Adipose tissue (tissue), 3 donors: ENCODE results near the gene OR5B2. TPM values are rescaled to one million over a fixed set of nuclear protein-coding genes. Genes with fewer than 3 reads are reported as not detected.

Source experiments
- polyA plus RNA-seq, 3 donors: library from polyadenylated mRNA; stranded (reverse); fragments of 200-250 nt; gene quantifications; one replicate each; pipeline ENCODE4 v1.2.3, GENCODE V29; 2013
- donor health status: healthy with polysubstance abuse.
- donor health status: Bipolar disorder and iron deficiency.
- donor health status: healthy.

Gene OR5B2
- polyA plus RNA-seq, 3 donors = not detected

Other genes starting within 250 kb of the OR5B2 start
- not detected for gene OR9Q2, start 239.1 kb downstream of the OR5B2 start, polyA plus RNA-seq
- not detected for gene OR1S2, start 224.0 kb downstream of the OR5B2 start, polyA plus RNA-seq
- not detected for gene OR1S1, start 215.4 kb downstream of the OR5B2 start, polyA plus RNA-seq
- gene OR10Q1, start 199.2 kb downstream of the OR5B2 start, polyA plus RNA-seq = under 1 TPM in 1 of 3 donors, not detected in 2; 0.06 TPM
- not detected for gene OR10W1, start 159.9 kb downstream of the OR5B2 start, polyA plus RNA-seq
- not detected for gene OR5B17, start 69.1 kb downstream of the OR5B2 start, polyA plus RNA-seq
- gene OR5B3, start 21.2 kb downstream of the OR5B2 start, polyA plus RNA-seq = not detected
- gene OR5B12, start 14.1 kb upstream of the OR5B2 start, polyA plus RNA-seq = not detected
- not detected for gene OR5B21, start 80.0 kb upstream of the OR5B2 start, polyA plus RNA-seq
- 1 to 10 TPM; 3.3 to 7.5 (median 5.6) TPM for gene LPXN, start 147.7 kb upstream of the OR5B2 start, polyA plus RNA-seq
- gene ZFP91, start 150.9 kb upstream of the OR5B2 start, polyA plus RNA-seq = 10 to 100 TPM; 10.8 to 31.7 (median 23.8) TPM
- under 1 TPM; 0.16 to 0.64 (median 0.56) TPM for gene CNTF, start 194.5 kb upstream of the OR5B2 start, polyA plus RNA-seq